Thyroid gland (tissue), 4 donors: ENCODE results near the gene FOXP2.
A peak's percentile ranks its signal among the peaks of the same experiment; 100 is the strongest.

ENCODE experiments used
- POLR2A ChIP-seq, 2 donors: fragments of 450-650 bp; IDR thresholded peaks; one replicate each; pipeline ENCODE4 v1.6.1; 2017; ENCODE audit warnings: antibody characterized with exemption in 2 of 2, mild to moderate bottlenecking in 2 of 2, moderate library complexity in 1 of 2
- TF ChIP-seq, protein P1 (sequence below), 6 experiments: fragments of 200-600 bp in 3 of 6; fragments of 450-650 bp in 3 of 6; sonication (generic) in 3 of 6; IDR thresholded peaks; one replicate each; pipeline ENCODE4 v1.5.1; 2016 to 2019; ENCODE audit warnings: antibody characterized with exemption in 6 of 6, mild to moderate bottlenecking in 2 of 6, inconsistent platforms in 1 of 6, moderate library complexity in 1 of 6

DNA sequence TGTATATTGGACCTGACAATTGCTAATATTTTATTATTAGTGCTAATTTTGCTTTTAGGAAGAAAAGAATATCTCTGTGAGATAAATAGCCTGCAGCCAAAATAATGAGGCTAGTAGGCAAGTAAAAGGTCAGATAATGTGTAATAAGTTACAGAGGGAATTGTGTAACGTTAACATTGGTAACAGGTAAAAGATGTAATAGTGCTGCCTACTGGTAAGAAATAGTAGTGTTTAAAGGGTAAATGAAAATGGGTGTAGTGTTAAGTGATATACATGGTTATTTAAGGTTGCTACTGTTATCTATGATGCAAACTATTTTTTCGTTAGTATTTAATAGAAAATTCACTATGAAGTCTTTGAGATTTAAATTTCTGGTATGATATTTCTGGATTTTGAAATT lies 9.2 kb upstream of the FOXP2 start:
- no peak for TF ChIP-seq POLR2A (IDR thresholded peaks at IDR 0.05)
- TF ChIP-seq, protein P1, sequence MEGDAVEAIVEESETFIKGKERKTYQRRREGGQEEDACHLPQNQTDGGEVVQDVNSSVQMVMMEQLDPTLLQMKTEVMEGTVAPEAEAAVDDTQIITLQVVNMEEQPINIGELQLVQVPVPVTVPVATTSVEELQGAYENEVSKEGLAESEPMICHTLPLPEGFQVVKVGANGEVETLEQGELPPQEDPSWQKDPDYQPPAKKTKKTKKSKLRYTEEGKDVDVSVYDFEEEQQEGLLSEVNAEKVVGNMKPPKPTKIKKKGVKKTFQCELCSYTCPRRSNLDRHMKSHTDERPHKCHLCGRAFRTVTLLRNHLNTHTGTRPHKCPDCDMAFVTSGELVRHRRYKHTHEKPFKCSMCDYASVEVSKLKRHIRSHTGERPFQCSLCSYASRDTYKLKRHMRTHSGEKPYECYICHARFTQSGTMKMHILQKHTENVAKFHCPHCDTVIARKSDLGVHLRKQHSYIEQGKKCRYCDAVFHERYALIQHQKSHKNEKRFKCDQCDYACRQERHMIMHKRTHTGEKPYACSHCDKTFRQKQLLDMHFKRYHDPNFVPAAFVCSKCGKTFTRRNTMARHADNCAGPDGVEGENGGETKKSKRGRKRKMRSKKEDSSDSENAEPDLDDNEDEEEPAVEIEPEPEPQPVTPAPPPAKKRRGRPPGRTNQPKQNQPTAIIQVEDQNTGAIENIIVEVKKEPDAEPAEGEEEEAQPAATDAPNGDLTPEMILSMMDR (IDR thresholded peaks at IDR 0.05): peak in 4 of 6 experiments; percentile 16 to 76 (median 49)
